Measurements from ENCODE around the gene USP50.
"Not testable (repeated sequence)": the region's sequence is repeated elsewhere in the genome, so short reads cannot be mapped to it uniquely, and the experiment has no call there.

USP50 gene

DNA sequence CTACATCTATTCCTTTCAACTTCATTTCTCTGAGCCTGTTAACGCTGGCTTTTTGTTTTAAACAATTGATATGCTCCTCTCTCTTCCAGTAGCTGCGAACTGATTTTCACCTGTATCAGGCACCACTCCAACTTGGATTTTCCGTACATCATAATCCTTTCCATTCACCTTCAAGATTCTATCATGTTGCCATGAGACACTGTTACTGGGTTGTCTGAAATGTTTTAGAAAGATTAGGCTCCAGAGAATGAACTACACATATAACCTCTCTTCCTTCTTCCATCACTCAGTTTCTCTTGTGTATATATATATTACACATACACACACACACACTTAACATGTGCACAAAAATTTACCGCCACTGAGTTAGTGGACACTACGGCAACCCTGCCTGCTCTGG lies at the start of gene USP50:
USP50 (minus strand) TSS at position 101 of the 400 bp plus-strand sequence. CDS start 141 bp downstream, outside the sequence.
- H3K4me1 Mint-ChIP-seq = peaks cover under 1 to 2% of the 10 kb centered on the region in 2 donors
- DNase-seq (no peak), ATAC-seq (replicated peaks) (no peak)
- peaks cover 0 to 6% of the 10 kb centered on the region in 2 donors for H3K36me3 Mint-ChIP-seq
- H3K4me3 Mint-ChIP-seq = no peak within 1 kb of the TSS
- H3K27me3 Mint-ChIP-seq = no peaks in the 10 kb centered on the region
- no peaks in the 10 kb centered on the region for H3K9me3 Mint-ChIP-seq
- H3K27ac Mint-ChIP-seq = peak within 1 kb of the TSS; percentile 39

DNA sequence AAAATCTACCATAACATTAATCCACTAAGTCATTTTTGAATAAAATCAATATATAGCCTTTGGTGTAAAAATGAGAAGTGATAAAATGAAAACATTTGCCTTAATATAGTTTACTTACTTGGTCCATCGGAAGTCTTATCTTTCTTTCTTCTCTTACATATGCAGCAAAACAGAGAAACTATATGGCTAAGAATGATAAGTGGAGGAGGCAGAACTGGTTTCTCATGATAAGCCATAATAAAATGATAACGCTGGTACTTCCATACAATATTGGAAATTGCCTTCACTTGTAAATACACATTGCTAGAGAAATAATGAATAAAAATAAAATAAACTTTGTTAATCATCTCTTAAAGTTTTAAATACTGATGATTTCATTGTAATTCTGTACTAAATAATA lies 47.8 kb upstream of the USP50 start:
- no peaks in the 10 kb centered on the region for H3K27me3 Mint-ChIP-seq
- H3K4me3 Mint-ChIP-seq = no peak overlapping the region
- peaks cover 16 to 31% of the 10 kb centered on the region in 2 donors for H3K36me3 Mint-ChIP-seq
- no peak overlapping the region for H3K27ac Mint-ChIP-seq
- H3K9me3 Mint-ChIP-seq = no peaks in the 10 kb centered on the region
- H3K4me1 Mint-ChIP-seq = no peaks in the 10 kb centered on the region
- ATAC-seq (replicated peaks) (no peak), DNase-seq (no peak)

DNA sequence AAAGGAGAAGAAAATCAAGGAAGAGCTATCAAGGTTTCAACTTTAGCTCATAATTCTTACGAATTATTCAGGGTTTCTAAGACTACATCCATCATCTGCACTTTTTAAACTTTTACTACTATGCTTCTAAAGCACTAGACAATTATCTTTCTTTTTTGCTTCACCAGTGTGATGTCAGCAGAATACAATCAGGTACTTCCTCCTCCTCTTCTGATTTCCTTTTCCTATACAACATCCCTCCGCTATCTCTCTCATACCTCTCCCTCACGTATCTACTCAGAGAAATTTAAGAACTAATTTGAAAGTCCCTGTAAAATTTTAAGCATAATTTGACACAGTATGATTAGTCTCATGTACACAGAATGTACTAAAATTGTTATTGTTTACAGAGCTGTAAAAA lies 47.3 kb upstream of the USP50 start:
- Mint-ChIP-seq H3K4me3 (no peak overlapping the region), H3K36me3 (peaks cover 19 to 33% of the 10 kb centered on the region in 2 donors), H3K27me3 (no peaks in the 10 kb centered on the region), H3K27ac (no peak overlapping the region), H3K9me3 (no peaks in the 10 kb centered on the region), H3K4me1 (no peaks in the 10 kb centered on the region)
- ATAC-seq (replicated peaks) = no peak
- DNase-seq = no peak

DNA sequence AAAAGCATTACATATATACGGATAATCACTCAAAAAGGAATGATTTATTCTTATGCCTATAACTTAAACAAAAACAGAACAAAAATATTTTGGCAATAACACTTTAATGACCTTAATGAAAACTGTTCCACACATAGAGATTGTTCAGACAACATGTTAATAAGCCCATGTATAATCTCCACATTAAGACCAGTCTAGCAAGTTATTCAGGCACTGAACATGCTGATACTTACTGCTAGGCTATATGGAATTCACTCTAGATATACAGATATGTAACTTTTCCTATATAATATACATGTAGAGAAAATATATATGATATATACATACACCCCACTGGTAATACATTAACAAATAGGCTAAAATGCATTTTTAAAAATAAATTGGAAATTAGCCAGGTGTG lies 43.8 kb upstream of the USP50 start:
- ATAC-seq (replicated peaks) (no peak), DNase-seq (no peak)
- Mint-ChIP-seq H3K4me1 (no peaks in the 10 kb centered on the region), H3K27ac (no peak overlapping the region), H3K4me3 (no peak overlapping the region), H3K9me3 (no peaks in the 10 kb centered on the region), H3K27me3 (no peaks in the 10 kb centered on the region), H3K36me3 (peaks cover 17 to 36% of the 10 kb centered on the region in 2 donors)

DNA sequence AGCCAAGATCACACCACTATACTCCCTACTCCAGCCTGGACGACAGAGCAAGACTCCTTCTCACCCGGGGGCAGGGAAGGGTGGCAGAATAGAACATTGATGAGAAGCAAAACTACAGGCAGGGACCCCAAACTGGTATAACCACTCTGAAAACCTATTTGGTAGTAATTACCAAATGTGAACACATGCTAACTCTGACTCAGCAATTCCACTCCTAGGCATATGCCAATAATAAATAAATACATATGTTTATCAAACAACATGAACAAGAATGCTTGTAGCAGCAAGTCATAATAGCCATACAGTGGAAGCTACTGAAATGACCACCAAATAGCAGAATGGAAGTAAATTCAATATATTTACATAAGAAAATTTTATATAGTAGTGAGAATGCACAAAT lies 31.0 kb upstream of the USP50 start:
- Mint-ChIP-seq H3K27me3 (no peaks in the 10 kb centered on the region), H3K27ac (no peak overlapping the region), H3K9me3 (no peaks in the 10 kb centered on the region), H3K4me3 (no peak overlapping the region), H3K36me3 (peaks cover 23 to 32% of the 10 kb centered on the region in 2 donors), H3K4me1 (no peaks in the 10 kb centered on the region)
- ATAC-seq (replicated peaks) = no peak
- no peak for DNase-seq

DNA sequence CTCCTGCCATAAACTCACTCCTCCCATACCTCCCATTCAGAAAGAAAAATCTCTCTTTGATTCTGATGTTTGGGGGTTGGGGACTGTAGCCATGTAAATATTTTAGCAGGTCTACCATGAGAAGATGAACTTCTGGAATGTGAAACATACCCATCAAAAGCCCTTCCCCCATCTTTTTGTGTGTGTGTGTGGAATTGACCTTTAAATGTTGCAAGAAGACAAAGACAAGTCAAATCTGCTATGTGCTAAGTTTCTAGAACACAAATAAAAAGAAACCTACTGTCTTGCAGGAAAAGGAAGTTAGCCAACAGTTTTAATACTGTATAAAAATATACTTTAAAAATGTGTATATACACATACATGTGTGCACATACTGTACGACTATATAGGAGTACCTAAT lies 29.7 kb upstream of the USP50 start:
- H3K9me3 Mint-ChIP-seq = no peaks in the 10 kb centered on the region
- no peak overlapping the region for H3K27ac Mint-ChIP-seq
- ATAC-seq (replicated peaks) = no peak
- H3K27me3 Mint-ChIP-seq = no peaks in the 10 kb centered on the region
- DNase-seq = no peak
- H3K4me1 Mint-ChIP-seq = no peaks in the 10 kb centered on the region
- H3K36me3 Mint-ChIP-seq = peaks cover 17 to 32% of the 10 kb centered on the region in 2 donors
- no peak overlapping the region for H3K4me3 Mint-ChIP-seq

DNA sequence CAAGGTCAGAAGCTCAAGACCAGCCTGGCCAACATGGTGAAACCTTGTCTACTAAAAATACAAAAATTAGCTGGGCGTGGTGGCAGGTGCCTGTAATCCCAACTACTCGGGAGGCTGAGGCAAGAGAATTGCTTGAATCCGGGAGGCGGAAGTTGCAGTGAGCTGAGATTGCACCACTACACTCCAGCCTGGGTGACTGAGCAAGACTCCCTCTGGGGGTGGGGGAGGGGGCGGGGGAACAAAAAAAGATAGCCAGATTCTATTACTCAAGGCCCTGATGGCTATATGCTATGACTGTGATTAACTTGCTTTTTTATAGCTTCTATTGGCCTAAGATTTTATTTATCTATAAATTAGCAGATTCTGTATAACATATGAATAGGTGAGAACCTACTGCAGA lies 27.4 kb upstream of the USP50 start:
- not testable (repeated sequence) for DNase-seq, H3K27ac Mint-ChIP-seq
- H3K36me3 Mint-ChIP-seq = peaks cover 22 to 34% of the 10 kb centered on the region in 2 donors

DNA sequence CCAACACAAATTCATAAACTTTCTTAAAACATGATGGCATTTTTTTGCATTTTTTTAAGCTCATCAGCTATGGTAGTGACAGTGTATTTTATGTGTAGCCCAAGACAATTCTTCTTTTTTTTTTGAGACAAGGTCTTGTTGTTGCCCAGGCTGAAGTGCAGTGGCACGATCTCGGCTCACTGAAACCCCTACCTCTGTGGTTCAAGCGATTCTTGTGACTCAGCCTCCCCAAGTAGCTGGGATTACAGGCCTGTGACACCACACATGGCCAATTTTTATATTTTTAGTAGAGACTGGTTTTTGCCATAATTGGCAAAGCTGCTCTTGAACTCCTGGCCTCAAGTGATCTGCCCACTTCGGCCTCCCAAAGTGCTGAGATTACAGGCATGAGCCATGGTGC lies 17.3 kb upstream of the USP50 start:
- Mint-ChIP-seq H3K4me3 (no peak overlapping the region), H3K4me1 (peaks cover 5 to 6% of the 10 kb centered on the region in 2 donors), H3K9me3 (no peaks in the 10 kb centered on the region), H3K27ac (no peak overlapping the region), H3K27me3 (no peaks in the 10 kb centered on the region), H3K36me3 (peaks cover 23 to 30% of the 10 kb centered on the region in 2 donors)
- ATAC-seq (replicated peaks) (no peak), DNase-seq (no peak)

More for the DNA sequence above, 27.4 kb upstream of the USP50 start:
- H3K4me1 Mint-ChIP-seq; H3K4me3 Mint-ChIP-seq; ATAC-seq (replicated peaks); H3K9me3 Mint-ChIP-seq; H3K27me3 Mint-ChIP-seq: not testable (repeated sequence)

DNA sequence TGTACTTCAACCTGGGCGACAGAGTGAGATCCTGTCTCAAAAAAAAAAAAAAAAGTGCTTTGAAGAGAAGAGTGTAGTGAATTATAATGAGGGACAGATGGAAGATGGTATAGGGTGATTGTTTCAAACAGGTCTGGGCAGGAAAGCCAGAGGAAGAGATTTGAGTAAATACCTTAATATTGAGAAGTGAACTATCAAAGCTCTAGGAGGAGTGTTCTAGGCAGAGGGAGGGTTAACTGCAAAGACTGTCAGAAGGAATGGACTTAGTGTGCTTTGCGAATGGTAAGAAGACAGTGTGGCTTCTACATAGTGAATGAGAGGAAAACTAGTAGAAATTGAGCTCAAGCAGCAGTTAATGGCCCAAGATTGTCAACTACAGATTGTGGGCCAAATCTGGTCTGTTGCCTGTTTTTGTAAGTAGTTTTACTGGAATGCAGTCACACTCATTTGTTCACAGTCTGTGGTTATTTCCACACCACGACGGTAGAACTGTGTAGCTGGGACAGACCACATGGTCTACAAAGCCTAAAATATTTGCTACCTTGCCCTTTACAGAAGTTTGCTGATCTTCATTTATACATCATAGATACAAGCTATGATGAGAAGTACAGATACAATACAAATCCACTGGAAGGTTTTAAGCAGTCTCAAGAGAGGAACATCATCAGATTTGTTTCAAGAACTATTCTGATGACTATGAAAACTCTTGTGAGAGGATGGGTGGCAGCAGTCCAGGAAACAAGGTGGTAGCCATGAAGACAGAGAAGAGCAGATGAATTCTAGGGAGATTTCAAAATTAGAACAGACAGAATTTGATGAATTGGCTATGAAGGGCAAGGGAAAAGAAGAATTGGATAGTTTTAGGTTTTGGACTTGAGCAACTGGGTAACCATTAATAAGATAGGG lies 16.5 kb upstream of the USP50 start:
- Mint-ChIP-seq H3K27ac (peak overlapping the region; percentile 60), H3K27me3 (no peaks in the 10 kb centered on the region), H3K4me1 (peaks cover 5 to 6% of the 10 kb centered on the region in 2 donors), H3K36me3 (peaks cover 21 to 26% of the 10 kb centered on the region in 2 donors), H3K4me3 (no peak overlapping the region), H3K9me3 (no peaks in the 10 kb centered on the region)
- ATAC-seq (replicated peaks) (peak; percentile 39 to 56), DNase-seq (no peak)

DNA sequence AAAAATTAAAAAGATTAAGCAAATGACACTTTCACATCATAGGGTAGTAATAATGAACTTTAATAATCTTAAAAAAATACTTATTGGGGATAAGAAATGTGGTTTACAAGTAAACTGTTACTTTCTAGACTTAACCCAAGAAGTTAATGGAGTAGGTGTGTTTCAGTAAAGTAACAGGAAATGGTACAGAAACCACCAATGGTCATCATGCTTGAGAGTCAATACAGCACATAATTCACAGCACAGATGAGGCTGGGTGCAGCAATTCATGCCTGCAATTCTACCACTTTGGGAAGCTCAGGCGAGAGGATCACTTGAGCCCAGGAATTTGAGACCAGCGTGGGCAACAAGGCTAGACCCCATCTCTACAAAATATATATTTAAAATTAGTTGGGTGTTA lies 11.5 kb upstream of the USP50 start:
- Mint-ChIP-seq H3K27ac (peak overlapping the region; percentile 5), H3K4me1 (peaks cover 9 to 25% of the 10 kb centered on the region in 2 donors), H3K27me3 (no peaks in the 10 kb centered on the region), H3K9me3 (peaks cover 0 to 2% of the 10 kb centered on the region in 2 donors), H3K4me3 (no peak overlapping the region), H3K36me3 (peaks cover 27 to 33% of the 10 kb centered on the region in 2 donors)
- DNase-seq (no peak), ATAC-seq (replicated peaks) (no peak)

DNA sequence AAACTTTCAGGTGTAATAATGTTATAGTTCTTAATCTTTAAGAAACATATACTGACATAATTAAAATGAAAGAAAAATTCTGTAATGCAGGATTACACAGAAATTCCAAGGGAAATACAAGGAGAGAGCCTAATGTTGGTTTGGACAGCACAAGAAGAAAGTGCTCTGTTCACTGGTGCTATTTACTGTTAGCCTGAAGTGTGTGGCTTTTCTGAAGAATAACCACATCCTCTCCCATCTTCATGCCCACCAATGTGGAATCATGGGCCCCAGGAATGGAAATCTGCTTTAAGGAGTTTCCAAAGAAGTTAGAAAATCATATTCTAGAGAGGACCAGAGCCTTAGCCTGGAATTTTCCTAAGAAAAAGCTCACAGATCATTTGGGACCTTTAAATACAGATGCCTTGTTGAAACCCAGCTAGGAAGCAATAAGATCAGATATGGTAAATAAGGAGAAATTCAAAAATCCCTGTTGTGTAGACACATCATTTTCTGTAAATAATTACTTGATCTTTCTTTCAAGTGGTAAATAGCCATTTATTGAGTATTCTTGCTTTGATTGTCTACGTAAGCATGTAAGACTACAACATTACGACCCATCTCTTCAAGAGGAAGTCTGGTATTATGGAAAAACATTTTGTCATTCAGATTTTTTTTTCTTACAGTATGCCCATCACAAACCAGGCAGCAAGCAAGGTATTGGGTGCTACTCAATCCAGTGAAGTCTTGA lies 10.3 kb upstream of the USP50 start:
- no peaks in the 10 kb centered on the region for H3K27me3 Mint-ChIP-seq
- H3K4me3 Mint-ChIP-seq = no peak overlapping the region
- H3K9me3 Mint-ChIP-seq = peaks cover 0 to 2% of the 10 kb centered on the region in 2 donors
- peak overlapping the region; percentile 5 for H3K27ac Mint-ChIP-seq
- ATAC-seq (replicated peaks) = peak; percentile 79 to 86
- peaks cover 6 to 20% of the 10 kb centered on the region in 2 donors for H3K4me1 Mint-ChIP-seq
- no peak for DNase-seq
- H3K36me3 Mint-ChIP-seq = peaks cover 20 to 25% of the 10 kb centered on the region in 2 donors

DNA sequence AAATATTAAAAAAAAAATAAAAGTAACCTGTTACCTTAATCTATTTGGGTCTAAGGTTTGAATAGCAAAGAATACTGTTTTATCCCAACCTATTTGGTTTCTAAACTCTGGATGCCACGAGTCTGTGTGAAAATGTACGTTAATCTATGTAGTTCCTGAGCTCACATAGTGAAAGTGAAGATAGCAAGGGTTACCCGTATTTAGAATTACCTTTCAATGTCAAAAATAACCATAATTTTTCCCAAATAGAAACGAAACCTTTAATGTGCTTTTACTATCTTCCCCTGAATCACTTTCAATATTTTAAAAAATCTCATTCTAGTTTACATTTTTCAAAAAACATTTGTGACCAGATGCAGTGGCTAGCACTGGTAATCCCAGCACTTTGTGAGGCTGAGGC lies 5.8 kb upstream of the USP50 start:
- H3K4me3 Mint-ChIP-seq = no peak overlapping the region
- peak in 1 of 2 donors; percentile 26 for ATAC-seq (replicated peaks)
- no peak for DNase-seq
- H3K27ac Mint-ChIP-seq = peak overlapping the region; percentile 59
- peaks cover 7 to 18% of the 10 kb centered on the region in 2 donors for H3K4me1 Mint-ChIP-seq
- H3K9me3 Mint-ChIP-seq = peaks cover 0 to 2% of the 10 kb centered on the region in 2 donors
- no peaks in the 10 kb centered on the region for H3K27me3 Mint-ChIP-seq
- peaks cover 13 to 21% of the 10 kb centered on the region in 2 donors for H3K36me3 Mint-ChIP-seq

DNA sequence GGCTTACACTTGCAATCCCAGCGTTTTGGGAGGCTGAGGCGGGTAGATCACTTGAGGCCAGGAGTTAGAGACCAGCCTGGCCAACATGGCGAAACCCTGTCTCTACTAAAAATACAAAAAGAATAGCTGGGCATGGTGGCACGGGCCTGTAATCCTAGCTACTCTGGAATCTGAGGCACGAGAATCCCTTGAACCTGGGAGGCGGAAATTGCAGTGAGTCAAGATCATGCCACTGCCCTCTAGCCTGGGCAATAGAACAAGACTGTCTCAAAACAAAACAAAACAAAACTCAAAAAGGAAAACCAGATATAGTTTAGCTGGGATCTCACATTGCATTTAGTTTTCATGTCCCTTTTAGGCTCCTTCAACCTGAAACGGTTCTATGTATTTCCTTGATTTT lies 2.9 kb upstream of the USP50 start:
- no peak for DNase-seq
- Mint-ChIP-seq H3K27ac (no peak overlapping the region), H3K4me3 (no peak overlapping the region), H3K9me3 (no peaks in the 10 kb centered on the region), H3K36me3 (peaks cover 2 to 9% of the 10 kb centered on the region in 2 donors), H3K4me1 (peaks cover 2 to 4% of the 10 kb centered on the region in 2 donors), H3K27me3 (no peaks in the 10 kb centered on the region)
- ATAC-seq (replicated peaks) = no peak

DNA sequence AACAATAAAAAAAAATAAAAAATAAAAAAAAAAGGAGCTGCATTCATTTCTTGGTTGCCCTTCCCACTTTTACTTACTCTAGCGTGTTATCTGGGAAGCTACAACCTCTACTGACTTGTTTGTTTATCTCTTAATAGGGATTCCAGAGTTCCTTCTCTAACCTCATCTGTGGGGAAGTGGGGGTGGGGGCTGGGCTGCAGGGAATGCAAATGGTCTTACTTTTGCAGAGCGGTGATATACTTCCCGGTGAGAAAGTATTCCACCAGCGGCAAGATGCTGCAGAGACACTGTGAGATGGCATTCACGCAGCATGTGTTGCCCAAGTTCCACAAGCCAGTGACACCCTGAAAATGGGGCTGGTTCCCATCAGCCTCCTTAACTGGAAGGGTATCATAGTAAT lies 2.1 kb downstream of the USP50 start:
- no peak for DNase-seq
- no peak for ATAC-seq (replicated peaks)
- Mint-ChIP-seq H3K4me3 (no peak overlapping the region), H3K36me3 (no peaks in the 10 kb centered on the region), H3K27me3 (no peaks in the 10 kb centered on the region), H3K27ac (no peak overlapping the region), H3K9me3 (no peaks in the 10 kb centered on the region), H3K4me1 (peaks cover 0 to 2% of the 10 kb centered on the region in 2 donors)
